ENCODE measurements around the gene RPS5. TPM values are rescaled to one million over a fixed set of nuclear protein-coding genes. Genes with fewer than 3 reads are reported as not detected.
"Not testable (repeated sequence)": the region's sequence is repeated elsewhere in the genome, so short reads cannot be mapped to it uniquely, and the experiment has no call there.

The RPS5 gene
- total and polyA plus RNA-seq, 3 donors from 2014 or later: 437 to 1,004 (median 746) TPM

GRCh38 chr19:58439576-58440554 lies 52.8 kb downstream of the RPS5 start, which contains the start of gene ZNF132:
TSS of gene ZNF132 (minus strand) at chr19:58440153. CDS start at chr19:58439821, 332 bp downstream.
- WGBS, 2 donors: 7 to 8% methylated on average over 13 to 54 of the region's 59 CpGs
- Histone ChIP-seq H3K27me3 (no peaks in the 10 kb centered on the region), H3K36me3 (ENCODE audit: low read depth, missing control alignments) (no peaks in the 10 kb centered on the region), H3K9me3 (no peaks in the 10 kb centered on the region), H3K4me3 (peak within 1 kb of the TSS; percentile 72 to 82), H3K27ac (peak within 1 kb of the TSS; percentile 53 to 87), H3K4me1 (peaks cover 7% of the 10 kb centered on the region)
- DNase-seq: peak; percentile 100
- no peak for TF ChIP-seq CTCF (IDR thresholded peaks at IDR 0.05)
- no peak for TF ChIP-seq POLR2A (IDR thresholded peaks at IDR 0.05)
- intact Hi-C loops (cut with DNase I; ENCODE audit: low total_unique reads): no loop called here

GRCh38 chr19:58440556-58440955 lies 53.5 kb downstream of the RPS5 start:
- DNase-seq: no peak
- WGBS, 2 donors: 9 to 11% methylated on average over 5 to 31 of the region's 31 CpGs
- Histone ChIP-seq H3K4me1 (peaks cover 7% of the 10 kb centered on the region), H3K9me3 (no peaks in the 10 kb centered on the region), H3K27ac (peak overlapping the region; percentile 53 to 87), H3K27me3 (no peaks in the 10 kb centered on the region), H3K36me3 (ENCODE audit: low read depth, missing control alignments) (no peaks in the 10 kb centered on the region), H3K4me3 (peak overlapping the region; percentile 72 to 82)
- TF ChIP-seq CTCF (IDR thresholded peaks at IDR 0.05): no peak
- no peak for TF ChIP-seq POLR2A (IDR thresholded peaks at IDR 0.05)
- intact Hi-C loops (cut with DNase I; ENCODE audit: low total_unique reads): no loop called here

- H3K27ac ChIP-seq; H3K36me3 ChIP-seq (ENCODE audit: low read depth, missing control alignments); DNase-seq; H3K4me1 ChIP-seq; H3K9me3 ChIP-seq; H3K4me3 ChIP-seq; intact Hi-C loops (cut with DNase I; ENCODE audit: low total_unique reads); H3K27me3 ChIP-seq: not testable (repeated sequence)
- 84 to 85% methylated on average over 7 of the region's 7 CpGs for WGBS, 2 donors
Measured at GRCh38 chr19:58442986-58443385, 55.9 kb downstream of the RPS5 start.

Small RNA genes lying within 50 kb of the gene (microRNA-seq; reads per million reads assigned to microRNA genes)
- gene MIR4754 (ENCODE audit: borderline number of aligned reads in 2 of 2, borderline replicate concordance in 1 of 2): 0 reads per million in 2 donors

Small RNA genes lying within 50 kb of the gene (small RNA-seq; reads per million reads assigned to genes)
- gene MIR4754: 0 to 0.09 reads per million in 2 donors
- 0 to 0.09 reads per million in 2 donors for gene RNA5SP473

Other genes with a start within 250 kb of the RPS5 start
- gene ZNF329, start 236.5 kb upstream of the RPS5 start, total RNA-seq: 10 to 100 TPM; 19.8 to 20.7 TPM
- gene ZNF329, start 236.5 kb upstream of the RPS5 start, polyA plus RNA-seq (ENCODE audit: insufficient read depth, low read depth, low replicate concordance): 24.2 TPM
- 10 to 100 TPM; 42.6 to 48.0 TPM for gene ZNF274, start 204.2 kb upstream of the RPS5 start, total RNA-seq
- 34.2 TPM for gene ZNF274, start 204.2 kb upstream of the RPS5 start, polyA plus RNA-seq (ENCODE audit: insufficient read depth, low read depth, low replicate concordance)
- 10 to 100 TPM; 92.2 to 93.9 TPM for gene ZNF544, start 158.4 kb upstream of the RPS5 start, total RNA-seq
- 45.8 TPM for gene ZNF544, start 158.4 kb upstream of the RPS5 start, polyA plus RNA-seq (ENCODE audit: insufficient read depth, low read depth, low replicate concordance)
- gene ZNF8, start 108.3 kb upstream of the RPS5 start, total RNA-seq: 10 to 100 TPM in 1 of 2 donors, 1 to 10 TPM in 1; 9.6 to 10.4 TPM
- gene ZNF8, start 108.3 kb upstream of the RPS5 start, polyA plus RNA-seq (ENCODE audit: insufficient read depth, low read depth, low replicate concordance): 2.6 TPM
- 10 to 100 TPM; 48.9 to 58.5 TPM for gene ERVK3-1, start 81.9 kb upstream of the RPS5 start, total RNA-seq
- 34.0 TPM for gene ERVK3-1, start 81.9 kb upstream of the RPS5 start, polyA plus RNA-seq (ENCODE audit: insufficient read depth, low read depth, low replicate concordance)
- gene ZSCAN22, start 60.3 kb upstream of the RPS5 start, total RNA-seq: 1 to 10 TPM; 3.5 to 4.9 TPM
- gene ZSCAN22, start 60.3 kb upstream of the RPS5 start, polyA plus RNA-seq (ENCODE audit: insufficient read depth, low read depth, low replicate concordance): 2.4 TPM
- gene A1BG, start 33.8 kb upstream of the RPS5 start, total RNA-seq: 10 to 100 TPM in 1 of 2 donors, 1 to 10 TPM in 1; 3.5 to 13.1 TPM
- 4.5 TPM for gene A1BG, start 33.8 kb upstream of the RPS5 start, polyA plus RNA-seq (ENCODE audit: insufficient read depth, low read depth, low replicate concordance)
- gene ZNF497, start 24.5 kb upstream of the RPS5 start, total RNA-seq: 10 to 100 TPM; 10.3 to 10.7 TPM
- 2.6 TPM for gene ZNF497, start 24.5 kb upstream of the RPS5 start, polyA plus RNA-seq (ENCODE audit: insufficient read depth, low read depth, low replicate concordance)
- gene ZNF837, start 6.2 kb upstream of the RPS5 start, total RNA-seq: 1 to 10 TPM; 6.2 to 9.3 TPM
- 1.3 TPM for gene ZNF837, start 6.2 kb upstream of the RPS5 start, polyA plus RNA-seq (ENCODE audit: insufficient read depth, low read depth, low replicate concordance)
- gene RNF225, start 8.4 kb downstream of the RPS5 start, total RNA-seq: not detected
- not detected for gene RNF225, start 8.4 kb downstream of the RPS5 start, polyA plus RNA-seq (ENCODE audit: insufficient read depth, low read depth, low replicate concordance)
- 10 to 100 TPM; 22.1 to 33.9 TPM for gene ZNF584, start 21.4 kb downstream of the RPS5 start, total RNA-seq
- gene ZNF584, start 21.4 kb downstream of the RPS5 start, polyA plus RNA-seq (ENCODE audit: insufficient read depth, low read depth, low replicate concordance): 10.4 TPM
- gene ZNF132, start 52.9 kb downstream of the RPS5 start, total RNA-seq: 10 to 100 TPM; 11.4 to 11.6 TPM
- 5.5 TPM for gene ZNF132, start 52.9 kb downstream of the RPS5 start, polyA plus RNA-seq (ENCODE audit: insufficient read depth, low read depth, low replicate concordance)
- 10 to 100 TPM in 1 of 2 donors, 1 to 10 TPM in 1; 8.5 to 15.8 TPM for gene ZNF324B, start 64.4 kb downstream of the RPS5 start, total RNA-seq
- gene ZNF324B, start 64.4 kb downstream of the RPS5 start, polyA plus RNA-seq (ENCODE audit: insufficient read depth, low read depth, low replicate concordance): 4.8 TPM
- 10 to 100 TPM; 23.2 to 24.8 TPM for gene ZNF324, start 79.8 kb downstream of the RPS5 start, total RNA-seq
- gene ZNF324, start 79.8 kb downstream of the RPS5 start, polyA plus RNA-seq (ENCODE audit: insufficient read depth, low read depth, low replicate concordance): 7.8 TPM
- gene ZNF446, start 89.1 kb downstream of the RPS5 start, total RNA-seq: 10 to 100 TPM; 33.6 to 38.7 TPM
- 24.3 TPM for gene ZNF446, start 89.1 kb downstream of the RPS5 start, polyA plus RNA-seq (ENCODE audit: insufficient read depth, low read depth, low replicate concordance)
- 10 to 100 TPM; 29.1 to 37.8 TPM for gene SLC27A5, start 124.7 kb downstream of the RPS5 start, total RNA-seq
- gene SLC27A5, start 124.7 kb downstream of the RPS5 start, polyA plus RNA-seq (ENCODE audit: insufficient read depth, low read depth, low replicate concordance): 63.6 TPM
- 10 to 100 TPM; 14.0 to 15.1 TPM for gene ZBTB45, start 132.5 kb downstream of the RPS5 start, total RNA-seq
- 6.9 TPM for gene ZBTB45, start 132.5 kb downstream of the RPS5 start, polyA plus RNA-seq (ENCODE audit: insufficient read depth, low read depth, low replicate concordance)
- 100 to 1,000 TPM; 415 to 521 TPM for gene TRIM28, start 156.8 kb downstream of the RPS5 start, total RNA-seq
- 694 TPM for gene TRIM28, start 156.8 kb downstream of the RPS5 start, polyA plus RNA-seq (ENCODE audit: insufficient read depth, low read depth, low replicate concordance)
- gene CHMP2A, start 167.8 kb downstream of the RPS5 start, total RNA-seq: 100 to 1,000 TPM; 115 to 126 TPM
- gene CHMP2A, start 167.8 kb downstream of the RPS5 start, polyA plus RNA-seq (ENCODE audit: insufficient read depth, low read depth, low replicate concordance): 155 TPM
- gene UBE2M, start 171.3 kb downstream of the RPS5 start, total RNA-seq: 10 to 100 TPM; 65.0 to 65.2 TPM
- gene UBE2M, start 171.3 kb downstream of the RPS5 start, polyA plus RNA-seq (ENCODE audit: insufficient read depth, low read depth, low replicate concordance): 155 TPM
- gene MZF1, start 186.1 kb downstream of the RPS5 start, total RNA-seq: 10 to 100 TPM; 55.8 to 56.1 TPM
- gene MZF1, start 186.1 kb downstream of the RPS5 start, polyA plus RNA-seq (ENCODE audit: insufficient read depth, low read depth, low replicate concordance): 23.9 TPM

Measured in testis (tissue), 3 donors.